SK-N-SH (cell line): ENCODE data around the gene MAN2B2. TPM values are rescaled to one million over a fixed set of nuclear protein-coding genes. Genes with fewer than 3 reads are reported as not detected.

ENCODE experiments used
- CTCF ChIA-PET: fragments of 300-600, 350-600 bp; formaldehyde crosslinking; extraction: SDS; loops from one replicate; lab custom pipeline; 2021; lab: Yijun Ruan, JAX
- POLR2A ChIA-PET: fragments of 350-600 bp; sonication (Branson Sonifier 250); formaldehyde crosslinking; extraction: SDS; loops from one replicate; lab custom pipeline; 2020; ENCODE audit warnings: antibody characterized with exemption, inconsistent platforms; lab: Yijun Ruan, JAX
- DNase-seq: peaks from one replicate; pipeline ENCODE4 v3.0.0; 2012
- H2AFZ ChIP-seq: fragments of 200-600 bp; sonication (generic); 2 replicates; pipeline ENCODE4 v1.8.1; 2016; ENCODE audit warnings: antibody characterized with exemption, mild to moderate bottlenecking, low read depth
- H3F3A ChIP-seq: fragments of 200-600 bp; sonication (generic); replicated peaks from 2 replicates; pipeline ENCODE3; 2016; ENCODE audit warnings: antibody characterized with exemption, mild to moderate bottlenecking; ENCODE audit not compliant: insufficient read depth
- H3K27ac ChIP-seq, 2 experiments: fragments of 200-500 bp in 1 of 2; fragments of 200-600 bp in 1 of 2; sonication (Bioruptor generic) in 1 of 2; sonication (generic), shearing (Covaris generic) in 1 of 2; 2 replicates each; pipeline versions ENCODE4 v1.5.1 to v1.6.1; 2014 to 2016; ENCODE audit warnings: low read depth in 2 of 2, inconsistent platforms in 1 of 2, low read length in 1 of 2, mild to moderate bottlenecking in 1 of 2, mixed read lengths in 1 of 2
- H3K27me3 ChIP-seq: fragments of 200-600 bp; sonication (generic), shearing (Covaris generic); 2 replicates; pipeline ENCODE4 v1.6.1; 2016; ENCODE audit warnings: mixed run types; ENCODE audit not compliant: insufficient read depth
- H3K36me3 ChIP-seq, 2 experiments: fragments of 200-500 bp in 1 of 2; fragments of 200-600 bp in 1 of 2; sonication (Bioruptor generic) in 1 of 2; sonication (generic) in 1 of 2; replicated peaks in 1 of 2; 2 replicates each; pipeline versions ENCODE3 to v1.5.1; 2014 to 2016; ENCODE audit warnings: low read length in 1 of 2, mild to moderate bottlenecking in 1 of 2; ENCODE audit not compliant: insufficient read depth in 2 of 2, control insufficient read depth in 1 of 2
- H3K4me1 ChIP-seq, 2 experiments: fragments of 200-500 bp in 1 of 2; fragments of 200-600 bp in 1 of 2; sonication (Bioruptor generic) in 1 of 2; sonication (generic), shearing (Covaris generic) in 1 of 2; 2 replicates each; pipeline versions ENCODE4 v1.5.1 to v1.6.1; 2014 to 2016; ENCODE audit warnings: low read depth in 1 of 2, low read length in 1 of 2, mixed run types in 1 of 2; ENCODE audit not compliant: insufficient read depth in 2 of 2, control insufficient read depth in 1 of 2
- H3K4me2 ChIP-seq: fragments of 200-600 bp; sonication (generic), shearing (Covaris generic); 2 replicates; pipeline ENCODE4 v1.6.1; 2017; ENCODE audit warnings: mixed run types
- H3K4me3 ChIP-seq, 2 experiments: fragments of 200-500 bp in 1 of 2; fragments of 200-600 bp in 1 of 2; sonication (Bioruptor generic) in 1 of 2; sonication (generic), shearing (Covaris generic) in 1 of 2; 2 replicates each; pipeline versions ENCODE4 v1.5.1 to v1.8.1; 2014 to 2016; ENCODE audit warnings: low read depth in 2 of 2, inconsistent platforms in 1 of 2, low read length in 1 of 2, mild to moderate bottlenecking in 1 of 2, mixed read lengths in 1 of 2, moderate library complexity in 1 of 2
- H3K79me2 ChIP-seq: fragments of 200-600 bp; sonication (generic); 2 replicates; pipeline ENCODE4 v1.8.1; 2017; ENCODE audit warnings: mild to moderate bottlenecking; ENCODE audit not compliant: insufficient read depth
- H3K9ac ChIP-seq: fragments of 200-600 bp; sonication (generic); 2 replicates; pipeline ENCODE4 v1.6.1; 2017; ENCODE audit warnings: mixed run types
- H3K9me2 ChIP-seq: fragments of 200-600 bp; sonication (generic); 2 replicates; pipeline ENCODE4 v1.6.1; 2017; ENCODE audit warnings: mixed run types
- H3K9me3 ChIP-seq: fragments of 200-600 bp; sonication (generic); 2 replicates; pipeline ENCODE4 v1.6.1; 2017; ENCODE audit warnings: mixed run types, mild to moderate bottlenecking, moderate library complexity
- H4K20me1 ChIP-seq: fragments of 200-600 bp; sonication (generic); 2 replicates; pipeline ENCODE4 v1.6.1; 2017; ENCODE audit warnings: mild to moderate bottlenecking, mixed run types; ENCODE audit not compliant: insufficient read depth
- CTCF ChIP-seq: fragments of 200-600 bp; sonication (generic); IDR thresholded peaks from 2 replicates; pipeline ENCODE4 v1.6.1; 2017; ENCODE audit warnings: antibody characterized with exemption, mild to moderate bottlenecking, moderate library complexity
- FOXJ3 ChIP-seq: sonication (generic); formaldehyde crosslinking; IDR thresholded peaks from 2 replicates; pipeline ENCODE4 v1.5.1; 2020; ENCODE audit warnings: mild to moderate bottlenecking, missing genetic modification reagents
- GABPA ChIP-seq: IDR thresholded peaks from 2 replicates; pipeline ENCODE4 v1.4.0; 2012; ENCODE audit warnings: low read depth, mild to moderate bottlenecking
- IRF3 ChIP-seq: fragments of 150-350 bp; IDR thresholded peaks from 2 replicates; pipeline ENCODE4 v1.6.1; 2016; ENCODE audit warnings: mild to moderate bottlenecking, low read depth, low read length
- NRF1 ChIP-seq: IDR thresholded peaks from 2 replicates; pipeline ENCODE4 v1.6.1; 2012; ENCODE audit warnings: low read depth, mild to moderate bottlenecking, low read length
- POLR2AphosphoS5 ChIP-seq: IDR thresholded peaks from 2 replicates; pipeline ENCODE4 v1.6.1; 2012; ENCODE audit warnings: low read depth, low read length
- RAD21 ChIP-seq: IDR thresholded peaks from 2 replicates; pipeline ENCODE4 v1.6.1; 2012; ENCODE audit warnings: mild to moderate bottlenecking, low read length
- RFX5 ChIP-seq: IDR thresholded peaks from 2 replicates; pipeline ENCODE4 v1.6.1; 2012; ENCODE audit warnings: mild to moderate bottlenecking, improper control_type of control experiment, low read length
- RXRA ChIP-seq: IDR thresholded peaks from 2 replicates; pipeline ENCODE4 v1.4.0; 2012; ENCODE audit warnings: low read depth, mild to moderate bottlenecking, borderline replicate concordance
- TCF12 ChIP-seq: IDR thresholded peaks from 2 replicates; pipeline ENCODE4 v1.4.0; 2012
- YY1 ChIP-seq: IDR thresholded peaks from 2 replicates; pipeline ENCODE4 v1.4.0; 2012; ENCODE audit warnings: low read depth, mild to moderate bottlenecking
- ZBTB33 ChIP-seq: IDR thresholded peaks from 2 replicates; pipeline ENCODE4 v1.4.0; 2012; ENCODE audit warnings: low read depth, borderline replicate concordance
- WGBS: methylation state at CpG from one replicate; pipeline ENCODE4 v1.1.6; 2017; ENCODE audit warnings: low lambda C conversion rate; 5-methylcytosine and 5-hydroxymethylcytosine counted together
- polyA plus RNA-seq, 3 experiments: library from polyadenylated mRNA; depleted of rRNA; stranded (reverse); fragments of >200 nt; gene quantifications; 2 replicates each; pipeline ENCODE4 v1.2.3, GENCODE V29; 2012

The MAN2B2 gene
- polyA plus RNA-seq, 1 of the 3 experiments (the other 2 are of a cell fraction), result 24.9 TPM

GRCh38 chr4:6539009-6539764 lies 35.8 kb upstream of the MAN2B2 start:
- WGBS, result 53% methylated on average over 13 of the region's 13 CpGs

More at GRCh38 chr4:6539009-6539764, 35.8 kb upstream of the MAN2B2 start:
- POLR2A ChIA-PET, result no interaction called here
- Histone ChIP-seq H3K27me3 (no peaks in the 10 kb centered on the region), H4K20me1 (no peaks in the 10 kb centered on the region), H3K9ac (no peak overlapping the region), H3F3A (no peaks in the 10 kb centered on the region)
- CTCF ChIA-PET, result interaction anchor here (1.0 to 1.7 kb wide), 3 partner anchors 9 to 207 kb away, joined by 3 to 4 read pairs (median 3); no protein-coding TSS in a partner anchor
- DNase-seq, result no peak
- TF ChIP-seq CTCF (no peak), FOXJ3 (CRISPR knock-in tag) (no peak), TCF12 (no peak), IRF3 (no peak), POLR2AphosphoS5 (no peak), RFX5 (no peak), RAD21 (no peak), NRF1 (no peak), RXRA (no peak), GABPA (no peak), YY1 (no peak), ZBTB33 (no peak)
- TF ChIP-seq, all 33 proteins: peak for 0
- no peaks in the 10 kb centered on the region for H3K4me1 ChIP-seq
- H3K27ac ChIP-seq, result no peak overlapping the region
- H3K36me3 ChIP-seq, result no peaks in the 10 kb centered on the region
- H3K9me2 ChIP-seq, result no peaks in the 10 kb centered on the region
- H3K9me3 ChIP-seq, result no peaks in the 10 kb centered on the region
- H3K79me2 ChIP-seq, result no peaks in the 10 kb centered on the region
- H3K4me3 ChIP-seq, result no peak overlapping the region
- no peak overlapping the region for H2AFZ ChIP-seq
- H3K4me2 ChIP-seq, result no peak overlapping the region
